HG03139 (cell line): ENCODE results near the gene CYB561D2.

Source experiments
- ATAC-seq: cut with Tn5 transposase; IDR thresholded peaks from one replicate; pipeline ENCODE4 v1.9.1; 2021; ENCODE audit not compliant: unreplicated experiment

CYB561D2 gene

DNA sequence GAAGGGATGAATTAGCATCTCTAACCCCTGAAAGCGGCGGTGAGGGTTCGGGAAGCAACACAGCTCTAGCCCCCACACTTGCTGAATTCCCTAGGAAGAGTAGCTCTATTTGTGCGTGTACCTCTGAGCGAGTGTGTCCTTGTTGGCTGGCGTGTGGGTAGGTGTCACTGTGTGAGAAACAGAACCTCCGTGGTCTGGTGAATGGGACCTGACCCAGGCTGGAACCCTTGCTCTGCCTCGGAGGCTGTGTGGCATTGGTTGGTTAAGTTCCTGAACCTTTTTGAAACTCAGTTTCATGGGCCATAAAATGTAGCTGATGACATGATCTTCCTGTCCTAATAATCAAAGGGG, 9.1 kb downstream of the CYB561D2 start:
- no peak for ATAC-seq

DNA sequence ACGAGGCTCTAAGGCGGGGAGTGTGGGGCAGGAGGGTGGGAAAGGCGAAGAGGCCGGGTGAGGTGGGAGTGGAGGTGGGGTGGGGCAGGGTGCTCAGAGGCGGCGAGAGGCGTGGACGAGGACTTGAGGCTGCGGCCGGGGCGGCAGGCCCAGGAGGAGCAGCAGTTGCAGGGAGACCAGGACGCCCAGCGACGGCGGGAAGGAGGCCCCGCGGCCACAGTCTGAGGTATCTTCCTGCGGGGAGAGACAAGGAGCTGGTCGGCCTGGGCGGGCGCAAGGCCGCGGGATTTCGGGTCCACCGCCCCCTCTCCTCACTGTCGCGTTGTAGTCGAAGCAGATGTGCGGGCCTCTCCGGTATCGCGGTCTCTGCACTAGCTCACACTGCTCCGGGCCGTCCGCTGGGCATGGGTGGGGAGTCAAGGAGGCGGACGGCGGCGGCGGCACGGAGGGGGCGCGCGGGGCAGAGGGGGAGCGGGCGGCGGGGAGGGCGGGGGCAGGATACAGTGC, 14.0 kb downstream of the CYB561D2 start:
- no peak for ATAC-seq

DNA sequence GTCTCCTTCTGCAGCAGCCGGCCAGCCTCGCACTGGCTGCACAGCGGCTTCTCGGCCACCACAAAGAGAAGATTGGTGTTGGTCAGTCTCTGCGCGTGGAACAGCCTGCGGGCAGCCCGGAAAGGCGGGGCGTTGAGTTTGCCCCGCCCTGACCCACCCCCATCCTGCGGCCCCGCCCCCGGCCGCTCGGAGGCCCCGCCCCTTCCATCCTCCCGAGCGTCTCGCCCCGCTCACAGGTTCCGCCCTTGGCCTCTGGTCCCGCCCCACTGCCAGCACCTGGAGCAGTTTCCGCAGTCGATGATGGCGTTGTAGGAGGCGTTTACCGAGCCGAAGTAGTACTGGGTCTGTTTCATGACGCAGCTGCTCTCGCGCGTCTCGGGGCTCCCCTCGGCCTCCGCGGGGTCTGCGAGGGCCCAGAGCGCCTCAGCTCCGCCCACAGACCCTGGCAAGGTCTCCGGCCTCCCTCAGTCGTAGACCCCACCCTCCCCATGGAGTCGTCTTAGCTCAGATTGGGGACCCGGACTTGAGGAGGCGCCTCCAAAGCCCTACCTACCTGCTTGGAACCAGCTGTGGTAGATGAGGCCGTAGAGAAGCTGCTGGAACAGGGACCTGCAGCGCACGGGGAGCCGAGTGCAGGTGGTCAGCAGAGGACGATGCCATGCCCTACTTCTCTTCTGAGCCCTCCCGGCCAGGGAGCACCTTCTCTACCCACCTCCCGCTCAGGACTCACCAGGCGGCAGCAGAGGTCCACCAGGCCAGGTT, 14.6 kb downstream of the CYB561D2 start:
- ATAC-seq: peak; percentile 85

DNA sequence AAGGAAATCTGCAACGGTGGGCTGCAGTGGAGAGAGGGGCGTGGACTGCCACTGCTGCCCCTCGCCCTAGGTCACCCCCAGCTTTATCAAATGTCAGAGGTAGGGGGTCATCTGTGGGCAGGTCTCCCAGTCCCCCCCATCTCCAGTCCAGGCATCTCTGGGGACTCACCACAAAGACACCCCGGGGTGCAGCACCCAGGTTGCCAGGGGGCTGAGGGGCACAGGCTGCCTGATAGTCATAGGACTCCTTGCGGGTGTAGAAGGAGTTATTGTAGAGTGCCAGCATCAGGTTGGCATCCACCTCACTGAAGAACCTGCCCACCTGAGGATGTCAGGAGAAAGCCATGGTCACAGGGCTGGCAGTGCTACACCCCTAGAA, 15.2 kb downstream of the CYB561D2 start:
- ATAC-seq: no peak

DNA sequence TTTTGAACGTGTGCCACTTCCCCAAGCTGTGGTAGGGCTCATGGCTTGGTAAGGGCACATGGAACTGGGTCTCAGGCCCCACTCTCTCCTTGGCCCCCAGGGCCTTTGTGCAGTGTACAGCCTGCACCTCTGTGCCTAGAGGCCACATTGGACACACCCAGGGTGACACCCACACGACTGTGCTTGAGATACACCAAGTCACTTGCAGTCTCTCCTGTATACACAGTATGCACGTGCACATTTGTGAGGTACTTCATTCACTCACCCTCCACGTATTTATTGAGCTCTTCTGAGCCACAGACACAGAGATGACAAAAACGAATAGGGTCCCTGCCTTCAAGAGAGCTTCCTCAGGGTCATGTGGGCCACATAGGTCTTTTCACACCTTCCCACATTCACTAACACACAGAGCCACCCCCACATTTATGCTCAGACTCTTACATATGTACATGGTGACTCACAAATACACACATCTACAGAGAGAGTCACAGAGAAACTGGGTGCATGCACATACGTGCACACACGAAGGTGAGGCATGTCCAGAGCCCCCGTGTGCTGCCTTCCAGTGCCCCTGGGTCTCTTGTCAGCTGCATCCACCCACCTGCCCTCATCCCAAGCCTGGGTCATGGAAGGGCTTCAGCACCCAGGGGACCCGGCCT, 18.5 kb downstream of the CYB561D2 start:
- no peak for ATAC-seq

DNA sequence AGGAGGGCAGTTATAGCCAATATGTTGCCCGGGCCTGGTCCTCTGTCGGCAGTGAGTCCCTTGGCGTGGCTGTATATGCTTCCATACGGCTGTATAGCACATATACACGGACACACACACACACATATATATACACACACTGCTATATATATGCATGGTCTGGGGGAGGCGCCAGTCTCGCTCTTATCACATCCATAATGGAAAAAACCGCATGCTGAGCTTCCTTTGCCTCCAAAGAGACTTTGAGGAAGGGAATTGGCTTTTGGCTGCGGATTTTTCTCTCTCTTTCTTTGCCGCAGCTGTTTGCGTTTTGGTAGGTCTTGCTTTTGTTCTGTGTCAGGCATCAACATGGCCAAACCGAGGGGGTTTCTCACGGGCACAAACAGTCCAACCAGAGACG, 19.9 kb downstream of the CYB561D2 start:
- no peak for ATAC-seq

DNA sequence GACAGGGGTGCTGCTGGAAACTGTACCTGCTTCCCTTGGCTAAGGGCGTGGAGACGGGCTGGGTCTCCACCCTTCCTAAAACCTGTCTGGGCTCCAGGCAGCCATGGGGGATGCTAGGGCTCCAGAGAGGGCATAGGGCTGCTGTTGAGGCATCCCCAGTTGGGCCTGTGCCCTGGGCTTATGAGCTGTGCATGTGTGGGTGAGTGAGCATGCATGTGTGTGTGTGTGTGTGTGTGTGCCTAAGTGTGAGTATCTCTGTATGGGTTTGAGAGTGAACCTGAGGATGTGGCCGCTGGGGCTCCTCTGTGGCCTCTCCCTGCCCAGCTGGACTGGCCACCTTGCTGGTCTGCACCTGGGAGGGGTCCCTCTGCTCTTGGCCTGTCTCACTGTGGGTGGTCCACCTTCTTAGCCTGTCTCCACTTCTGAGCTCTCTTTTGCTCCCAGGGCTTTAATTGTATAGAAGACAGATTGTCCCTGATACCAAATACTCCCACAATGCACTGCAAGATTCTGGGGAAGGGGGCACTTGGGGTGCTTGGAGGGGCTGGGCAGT, 20.5 kb downstream of the CYB561D2 start:
- ATAC-seq: no peak

DNA sequence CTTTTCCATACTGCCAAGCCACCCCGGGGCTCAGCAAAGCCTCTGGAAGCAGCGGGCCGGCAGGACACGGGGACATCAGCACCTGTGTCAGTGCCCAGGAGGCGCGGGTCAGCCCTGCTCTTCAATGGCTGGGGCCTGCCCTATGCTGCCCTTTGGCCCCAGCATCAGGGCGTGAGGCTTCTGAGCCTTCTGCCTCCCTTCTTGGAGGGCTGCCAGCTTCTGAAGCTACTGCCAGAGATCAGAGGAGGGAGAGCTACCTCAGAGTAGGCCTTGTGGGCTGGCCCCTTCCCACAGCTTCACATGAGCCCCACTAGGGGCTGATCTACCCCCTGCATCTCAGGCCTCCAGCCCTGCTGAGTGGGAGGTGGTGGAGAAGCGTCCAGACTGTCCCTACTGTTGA, 21.7 kb downstream of the CYB561D2 start:
- no peak for ATAC-seq

DNA sequence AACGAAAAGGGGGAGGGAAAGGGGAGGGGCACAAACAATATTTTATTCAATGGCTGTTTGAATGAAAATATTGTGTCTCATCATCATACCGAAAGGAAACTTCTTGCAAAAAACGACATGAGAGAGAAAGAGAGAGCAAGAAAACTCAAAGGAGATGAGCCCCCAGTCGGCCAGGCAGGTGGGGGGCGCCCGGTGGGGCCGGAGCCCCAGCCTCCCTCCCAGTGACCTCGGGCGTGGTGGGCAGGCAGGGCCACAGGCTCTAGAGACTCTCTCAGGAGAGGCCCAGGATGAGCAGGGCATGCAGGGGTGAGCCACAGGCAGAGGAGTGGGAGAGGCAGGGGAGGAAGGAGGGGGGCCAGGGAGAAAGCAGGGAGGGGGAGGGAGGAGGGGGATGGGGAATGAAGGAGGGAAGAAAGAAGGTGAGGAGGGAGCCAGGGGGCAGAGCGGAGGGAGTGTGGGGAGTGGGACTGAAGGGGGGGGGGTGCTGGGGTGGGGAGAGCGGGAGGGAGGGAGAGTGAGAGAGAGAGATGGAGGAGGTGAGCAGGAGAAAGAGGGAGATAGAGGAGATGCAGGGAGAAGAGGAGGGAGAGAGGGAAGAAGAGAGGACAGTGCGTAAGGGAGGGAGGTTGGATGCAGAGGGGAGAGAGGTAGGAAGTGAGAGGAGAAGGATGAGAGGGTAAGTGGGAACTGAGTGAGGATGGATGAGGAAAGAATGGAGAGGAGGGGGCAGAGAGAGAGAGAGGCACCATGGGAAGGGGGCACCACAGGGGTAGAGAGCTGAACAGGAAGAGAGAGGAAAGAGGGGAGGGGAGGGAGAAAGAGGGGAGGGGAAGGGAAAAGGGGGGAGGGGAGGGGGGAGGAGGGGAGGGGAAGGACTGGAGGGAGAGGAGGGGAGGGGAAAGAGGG, 22.7 kb downstream of the CYB561D2 start:
- ATAC-seq: no peak

DNA sequence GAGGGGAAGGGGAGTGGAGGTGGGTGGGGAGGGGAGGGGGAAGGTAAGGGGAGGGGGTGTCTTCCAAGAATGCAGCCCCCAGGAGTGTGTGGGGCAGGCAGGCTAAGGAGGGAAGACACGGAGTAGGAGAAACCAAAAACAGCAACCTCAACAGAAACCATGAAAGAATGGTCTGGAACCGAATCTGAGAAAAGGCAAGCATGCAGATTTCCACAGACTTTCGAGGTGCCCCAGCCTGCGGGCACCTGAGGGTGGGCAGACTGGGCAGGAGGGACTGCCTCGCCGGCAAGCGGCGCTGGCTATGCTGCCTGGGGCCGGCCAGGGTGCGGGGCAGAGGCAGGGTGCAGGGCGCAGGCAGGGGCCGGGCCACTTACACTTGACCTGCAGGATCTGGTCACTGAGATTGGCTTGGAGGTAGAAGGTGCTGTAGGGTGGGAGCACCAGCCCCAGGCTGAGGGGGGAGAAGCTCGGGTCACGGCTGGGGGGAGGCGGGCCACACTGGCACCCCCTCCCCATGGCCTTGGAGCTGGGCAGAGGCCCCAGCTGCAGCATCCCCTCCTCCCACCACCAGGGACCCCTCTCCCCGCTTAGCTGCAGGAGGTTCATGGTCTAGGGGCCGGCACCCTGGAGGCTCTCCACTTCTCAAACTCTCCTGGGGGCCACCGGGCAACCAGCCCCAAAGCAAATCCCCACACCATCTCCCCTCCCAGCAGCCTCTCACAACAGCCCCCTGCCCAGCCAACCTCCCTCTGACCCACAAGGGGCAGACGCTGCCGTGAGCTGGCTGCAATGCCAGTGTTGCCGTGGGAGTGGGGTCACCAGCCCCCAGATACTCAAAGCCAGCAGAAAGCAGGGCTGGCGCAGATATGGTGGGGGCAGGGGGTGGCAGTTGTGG, 23.9 kb downstream of the CYB561D2 start:
- no peak for ATAC-seq

DNA sequence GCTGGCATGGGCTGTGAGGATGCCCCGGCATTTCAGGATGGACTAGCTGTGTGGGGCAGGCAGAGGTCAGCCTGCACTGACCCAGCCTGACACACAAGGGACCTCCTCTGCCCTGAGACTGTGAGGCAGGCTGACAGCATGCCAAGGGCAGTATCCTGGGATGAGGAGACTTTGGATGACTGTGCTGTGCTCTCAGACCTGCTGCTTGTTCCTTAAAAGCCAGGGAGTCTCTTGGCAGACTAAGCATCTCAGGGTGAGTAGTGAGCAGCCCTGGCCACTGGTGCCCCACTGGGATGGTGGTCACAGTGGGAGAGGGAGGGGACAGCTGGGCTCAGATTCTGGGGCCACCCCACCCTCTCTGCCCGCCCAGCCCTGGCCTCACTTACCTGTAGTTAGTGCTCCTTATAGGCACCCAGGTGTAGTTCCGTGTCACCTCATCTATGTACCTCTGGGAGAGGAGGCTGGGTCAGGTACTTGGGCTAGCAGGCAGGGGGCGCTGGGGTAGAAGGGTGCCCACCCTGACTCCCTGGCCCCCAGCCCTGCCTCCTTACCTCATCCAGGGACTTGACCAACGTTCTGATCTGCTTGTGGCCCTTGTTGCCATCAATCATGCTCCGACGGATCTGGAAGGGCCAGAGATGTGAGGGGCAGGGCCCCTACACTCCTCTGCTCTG, 24.7 kb downstream of the CYB561D2 start:
- ATAC-seq: no peak

DNA sequence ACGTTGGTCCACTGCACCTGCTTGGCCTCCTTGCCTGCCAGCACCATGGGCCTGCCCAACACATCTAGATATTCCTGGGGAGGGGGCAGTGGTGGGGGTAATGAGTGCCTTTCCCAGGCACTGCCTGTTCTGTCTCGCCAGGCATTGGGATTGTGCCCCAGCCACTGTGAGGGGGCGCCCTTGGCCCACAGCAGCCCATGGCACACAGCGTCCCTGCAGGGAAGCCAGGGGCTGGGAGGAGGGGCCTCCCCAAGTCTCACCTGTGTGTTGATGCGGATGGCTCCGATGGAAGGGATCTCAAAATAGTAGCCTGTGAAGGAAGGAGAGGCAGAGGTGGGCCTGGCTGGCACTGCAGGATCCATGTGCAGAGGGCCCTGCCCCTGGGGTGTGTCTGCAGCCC, 27.4 kb downstream of the CYB561D2 start:
- no peak for ATAC-seq

DNA sequence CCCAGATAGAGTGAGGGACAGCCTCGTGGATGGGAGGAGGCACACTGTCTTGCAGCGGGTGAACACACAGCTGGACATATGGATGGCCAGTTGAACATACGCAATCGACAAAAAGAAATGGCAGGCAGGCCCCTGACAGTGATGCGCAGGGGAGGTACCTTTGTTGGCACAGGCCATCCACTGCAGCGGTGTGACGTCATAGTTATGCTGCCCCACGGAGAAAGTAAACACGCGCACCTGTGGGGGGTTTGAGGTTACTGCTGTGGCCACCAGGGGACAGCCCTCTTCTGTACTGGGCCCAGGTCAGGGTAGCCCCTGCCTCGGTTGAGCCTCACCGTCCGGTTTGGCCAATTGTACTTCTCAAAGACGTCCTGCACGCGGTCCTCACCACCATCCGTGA, 28.1 kb downstream of the CYB561D2 start:
- ATAC-seq: no peak

DNA sequence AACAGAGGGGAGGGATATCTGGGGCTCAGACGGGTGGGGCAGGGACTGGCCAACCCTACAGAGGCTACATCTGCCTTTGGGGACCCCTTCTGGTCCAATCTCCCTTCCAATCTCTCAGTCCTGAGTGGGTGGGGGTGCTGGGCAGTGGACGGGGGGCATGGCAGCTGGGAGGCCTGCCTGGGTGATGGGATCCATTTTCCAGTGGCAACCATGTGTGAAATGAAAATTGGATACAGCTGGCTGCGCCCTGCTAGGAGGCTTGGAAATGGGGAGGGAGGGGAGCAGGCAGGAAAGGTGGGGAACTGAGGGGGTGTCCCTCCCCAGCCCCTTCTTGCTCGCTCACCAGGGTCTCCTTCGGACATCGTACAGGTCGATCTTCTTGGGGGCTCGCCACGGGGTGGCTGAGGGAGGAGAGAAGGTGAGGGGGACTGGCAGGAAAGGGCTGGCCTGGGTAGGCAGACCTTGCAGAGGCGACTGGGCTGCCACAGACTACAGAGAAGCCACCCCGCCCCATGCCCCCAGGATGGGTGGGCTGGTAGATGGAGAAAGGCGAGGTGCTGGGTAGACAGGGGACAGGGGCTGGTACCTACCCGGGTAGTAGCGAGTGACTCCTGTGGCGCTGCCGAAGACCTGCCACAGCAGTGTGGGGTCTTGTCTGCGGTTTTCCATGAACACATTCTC, 29.9 kb downstream of the CYB561D2 start:
- ATAC-seq: no peak

DNA sequence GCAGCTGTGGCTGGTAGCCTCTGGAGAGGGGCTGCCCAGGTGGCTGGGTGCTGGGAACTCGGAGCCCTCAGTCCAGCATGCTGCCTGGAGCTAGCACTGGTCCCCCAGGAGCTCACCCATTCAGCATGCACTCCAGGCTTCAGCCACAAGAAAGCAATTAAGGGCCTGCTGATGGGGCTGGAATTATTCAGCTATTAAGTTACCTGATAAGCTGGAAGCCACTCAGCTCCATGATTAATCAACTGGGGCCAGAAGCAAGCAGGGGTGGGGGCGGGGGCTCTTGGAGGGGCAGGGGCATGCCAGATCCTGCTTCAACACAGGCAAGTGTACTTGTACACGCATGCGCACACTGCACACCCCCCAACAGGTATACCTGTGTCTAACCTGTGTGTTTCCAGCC, 30.7 kb downstream of the CYB561D2 start:
- ATAC-seq: no peak

DNA sequence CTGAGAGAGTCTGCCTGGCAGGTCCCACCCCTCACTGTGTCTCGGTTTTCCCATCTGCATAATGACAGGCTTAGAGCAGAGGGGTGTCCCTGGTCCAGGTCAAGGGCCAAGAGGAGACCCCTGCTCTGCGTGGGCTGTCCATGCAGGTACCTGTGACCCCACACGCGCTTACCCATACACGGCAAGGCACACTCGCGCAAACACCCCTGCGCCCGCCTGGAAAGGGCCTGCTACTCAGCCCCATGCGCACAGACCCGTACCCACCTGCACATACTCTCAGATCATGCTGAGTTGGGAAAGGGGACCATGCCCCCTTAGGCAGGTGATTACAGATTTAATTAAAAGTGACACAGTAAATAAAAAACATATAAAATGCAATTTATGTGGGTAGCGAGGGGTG, 32.1 kb downstream of the CYB561D2 start:
- ATAC-seq: no peak

DNA sequence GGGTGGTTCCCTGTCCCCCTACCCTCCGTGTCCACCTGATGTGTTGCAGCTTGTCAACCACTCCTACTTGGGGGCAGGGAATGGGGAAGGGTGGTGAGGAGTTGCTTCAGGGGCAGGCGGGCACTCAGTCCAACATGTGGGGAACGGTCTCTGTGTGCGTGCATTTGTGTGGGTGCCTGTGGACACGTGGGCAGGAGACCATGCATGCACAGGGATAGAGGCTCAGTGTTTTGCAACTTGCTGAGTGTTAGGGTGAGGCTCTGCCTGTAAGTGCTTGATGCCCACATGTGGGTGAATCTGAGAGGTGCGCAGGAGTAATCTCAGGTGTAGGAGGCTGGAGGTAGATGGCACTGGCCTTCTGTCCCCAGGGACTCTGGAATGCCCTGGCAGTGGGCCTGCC, 33.1 kb downstream of the CYB561D2 start:
- ATAC-seq: no peak

DNA sequence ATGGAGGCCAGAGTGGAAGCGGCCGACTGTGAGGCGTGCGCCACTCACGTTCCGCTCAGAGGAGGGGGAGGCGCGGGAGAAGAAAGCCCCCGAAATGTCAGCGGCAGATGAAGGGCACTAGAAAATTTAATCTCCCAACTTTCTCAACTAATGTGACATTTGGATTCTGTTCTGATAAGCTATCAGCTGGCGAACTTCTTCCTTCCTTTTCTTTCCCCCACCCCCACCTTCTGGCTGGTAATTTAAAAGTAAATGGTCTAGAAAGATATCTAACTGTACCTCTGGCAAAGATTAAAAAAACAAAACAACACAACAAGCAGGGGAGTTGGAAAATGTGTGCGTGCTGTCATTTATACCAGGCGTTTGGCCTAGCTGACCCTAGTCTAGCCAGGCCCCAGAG, 35.1 kb downstream of the CYB561D2 start:
- ATAC-seq: no peak

DNA sequence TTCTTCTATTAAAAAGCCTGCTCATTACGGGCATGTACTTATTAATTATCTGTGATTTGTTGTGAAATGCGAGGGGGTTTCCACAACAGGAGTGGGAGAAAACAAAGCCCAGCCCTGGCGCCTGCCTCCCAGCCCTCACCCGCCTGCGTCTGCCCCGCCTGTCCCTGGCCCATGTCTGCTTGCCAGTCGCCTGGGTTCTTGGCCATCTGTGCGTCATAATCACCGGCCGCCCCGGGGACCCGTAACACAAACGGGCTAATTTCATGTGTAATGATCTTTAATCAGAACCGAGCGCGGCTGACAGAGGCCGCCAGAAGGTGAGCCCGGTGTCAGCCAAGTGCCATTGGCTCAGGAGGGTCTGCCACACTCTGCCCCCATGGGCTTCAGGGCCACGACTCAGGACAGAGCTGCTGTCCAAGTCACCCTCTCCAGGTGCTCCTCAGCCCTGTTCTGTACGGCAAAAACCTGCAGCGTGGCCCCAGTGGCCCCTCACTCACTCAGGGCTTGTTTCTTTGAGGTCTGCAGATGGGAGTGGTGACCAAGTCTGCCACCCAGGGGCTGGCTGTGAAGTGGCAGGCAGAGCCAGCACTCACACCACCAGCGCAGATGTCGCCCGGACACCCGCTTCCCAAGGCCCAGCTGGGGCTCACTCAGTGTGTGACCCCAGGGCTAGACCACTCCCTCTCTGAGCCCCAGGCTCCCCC, 37.5 kb downstream of the CYB561D2 start:
- no peak for ATAC-seq
